Measurements from ENCODE around the gene TUBB6.

The TUBB6 gene

GRCh38 chr18:12296457-12296856 lies 11.6 kb upstream of the TUBB6 start:
- DNase-seq (ENCODE audit: low read depth in 1 of 2, low spot score in 1 of 2): no peak
- in situ Hi-C loops (cut with HindIII; ENCODE audit: low pct_unique_long_range_greater_than_20kb, low sequenced_read_pairs): no loop called here
- no peak for TF ChIP-seq JUND (IDR thresholded peaks at IDR 0.05; ENCODE audit: low read depth)

- no peak for DNase-seq (ENCODE audit: low read depth in 1 of 2, low spot score in 1 of 2)
- in situ Hi-C loops (cut with HindIII; ENCODE audit: low pct_unique_long_range_greater_than_20kb, low sequenced_read_pairs): no loop called here
- no peak for TF ChIP-seq JUND (IDR thresholded peaks at IDR 0.05; ENCODE audit: low read depth)
These were observed 8.2 kb upstream of the TUBB6 start for GRCh38 chr18:12299862-12300261.

DNA sequence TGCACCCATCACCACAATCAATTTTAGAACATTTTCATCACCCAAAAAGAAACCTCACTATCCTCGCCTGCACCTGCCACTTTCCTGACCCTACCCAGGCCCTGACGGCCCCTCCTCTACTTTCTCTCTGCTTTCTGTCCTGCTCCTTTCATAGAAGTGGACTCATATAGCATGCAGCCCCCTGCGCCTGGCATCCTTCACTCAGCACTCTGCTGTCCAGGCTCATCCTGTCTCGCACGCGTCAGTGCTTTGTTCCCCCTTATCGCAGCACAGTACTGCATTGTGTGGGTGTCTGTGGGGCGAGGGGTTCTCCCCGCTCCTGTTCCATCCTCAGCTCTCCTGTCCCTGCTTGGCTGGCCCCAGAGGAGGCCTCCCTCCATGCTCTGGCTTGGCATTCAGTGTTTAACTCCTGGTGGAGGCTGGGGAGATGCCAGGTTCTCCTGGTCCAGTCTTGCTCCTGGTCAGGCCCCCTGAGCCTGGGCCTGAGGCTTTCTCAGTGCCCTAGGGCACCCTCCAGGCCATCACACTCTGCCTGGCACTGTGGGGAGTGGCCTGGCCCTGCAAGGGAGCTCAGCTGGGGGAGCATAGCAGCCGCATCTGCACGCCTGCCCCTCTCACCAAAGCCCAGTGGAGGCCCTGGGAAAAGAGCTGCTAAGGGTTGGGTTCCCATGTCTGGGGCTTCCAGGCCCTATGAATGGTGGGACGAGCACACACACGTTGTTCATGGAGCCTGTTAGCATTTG lies 6.6 kb upstream of the TUBB6 start:
- TF ChIP-seq JUND (IDR thresholded peaks at IDR 0.05; ENCODE audit: low read depth): no peak
- in situ Hi-C loops (cut with HindIII; ENCODE audit: low pct_unique_long_range_greater_than_20kb, low sequenced_read_pairs): no loop called here

GRCh38 chr18:12302391-12303147 lies 5.5 kb upstream of the TUBB6 start:
- no peak for DNase-seq (ENCODE audit: low read depth in 1 of 2, low spot score in 1 of 2)
- TF ChIP-seq JUND (IDR thresholded peaks at IDR 0.05; ENCODE audit: low read depth): no peak
- in situ Hi-C loops (cut with HindIII; ENCODE audit: low pct_unique_long_range_greater_than_20kb, low sequenced_read_pairs): no loop called here

More for the DNA sequence above, 6.6 kb upstream of the TUBB6 start:
- no peak for DNase-seq (ENCODE audit: low read depth in 1 of 2, low spot score in 1 of 2)

DNA sequence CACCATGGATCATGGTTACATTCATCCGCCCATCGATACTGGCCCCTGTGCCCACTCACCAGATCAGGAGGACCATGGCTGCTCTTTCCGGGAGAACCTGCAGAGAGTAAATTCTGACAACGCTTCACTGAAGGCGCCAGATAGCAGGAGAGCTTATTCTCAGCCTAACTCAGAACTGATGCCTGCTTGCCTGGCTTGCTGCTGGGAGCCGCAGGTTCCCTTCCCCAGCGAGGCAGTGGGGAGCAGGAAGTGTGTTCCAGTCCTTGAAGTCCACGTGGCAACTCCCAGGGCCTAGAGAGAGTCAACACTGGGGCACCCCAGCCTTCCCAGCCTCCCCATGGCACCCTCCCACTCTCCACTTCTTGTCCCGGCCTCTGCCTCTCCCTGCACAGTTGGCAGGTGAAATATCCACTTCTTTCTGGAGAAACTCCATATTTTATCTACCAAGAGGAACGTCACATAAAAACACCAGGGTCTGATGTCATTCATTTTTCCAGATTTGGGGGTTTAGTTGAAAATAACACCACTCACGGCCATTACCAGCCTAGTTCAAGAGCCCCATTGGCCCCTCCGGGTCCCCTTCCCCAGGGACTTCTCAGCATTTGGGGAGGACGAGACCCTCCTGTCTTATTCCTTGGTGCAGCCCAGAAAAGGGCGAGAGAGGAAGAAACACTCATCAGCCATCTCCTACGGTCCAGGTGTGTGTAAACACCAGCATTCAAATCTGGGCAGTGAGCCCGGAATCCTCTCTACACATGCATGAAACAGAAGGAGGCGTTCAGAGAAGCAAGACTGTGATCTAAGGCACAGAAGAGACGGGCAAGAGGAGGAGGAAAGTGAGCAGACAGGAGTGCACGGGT lies 3.5 kb upstream of the TUBB6 start:
- no peak for TF ChIP-seq JUND (IDR thresholded peaks at IDR 0.05; ENCODE audit: low read depth)
- DNase-seq (ENCODE audit: low read depth in 1 of 2, low spot score in 1 of 2): peak in 1 of 2 experiments; percentile 54
- in situ Hi-C loops (cut with HindIII; ENCODE audit: low pct_unique_long_range_greater_than_20kb, low sequenced_read_pairs): no loop called here

DNA sequence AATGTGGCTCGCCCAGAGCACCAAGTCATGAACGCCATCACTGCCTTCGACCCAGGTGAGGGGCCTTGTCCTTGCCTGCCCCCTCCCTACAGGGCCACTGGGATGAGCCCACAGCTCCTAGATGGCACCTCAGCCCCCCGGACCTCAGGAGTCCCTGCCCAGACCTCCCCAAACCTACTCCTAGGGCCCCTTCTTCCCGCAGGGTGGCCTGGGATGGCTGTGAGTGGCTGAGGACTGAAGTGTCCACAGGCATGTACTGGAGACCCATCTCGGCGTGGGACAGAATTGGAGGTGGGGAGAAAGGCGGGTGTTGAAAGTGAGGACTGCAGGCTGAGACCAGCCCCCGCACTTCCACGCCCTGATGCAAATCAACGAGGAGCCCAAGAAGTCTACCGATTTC lies 2.8 kb upstream of the TUBB6 start:
- in situ Hi-C loops (cut with HindIII; ENCODE audit: low pct_unique_long_range_greater_than_20kb, low sequenced_read_pairs): no loop called here
- DNase-seq (ENCODE audit: low read depth in 1 of 2, low spot score in 1 of 2): no peak
- no peak for TF ChIP-seq JUND (IDR thresholded peaks at IDR 0.05; ENCODE audit: low read depth)

DNA sequence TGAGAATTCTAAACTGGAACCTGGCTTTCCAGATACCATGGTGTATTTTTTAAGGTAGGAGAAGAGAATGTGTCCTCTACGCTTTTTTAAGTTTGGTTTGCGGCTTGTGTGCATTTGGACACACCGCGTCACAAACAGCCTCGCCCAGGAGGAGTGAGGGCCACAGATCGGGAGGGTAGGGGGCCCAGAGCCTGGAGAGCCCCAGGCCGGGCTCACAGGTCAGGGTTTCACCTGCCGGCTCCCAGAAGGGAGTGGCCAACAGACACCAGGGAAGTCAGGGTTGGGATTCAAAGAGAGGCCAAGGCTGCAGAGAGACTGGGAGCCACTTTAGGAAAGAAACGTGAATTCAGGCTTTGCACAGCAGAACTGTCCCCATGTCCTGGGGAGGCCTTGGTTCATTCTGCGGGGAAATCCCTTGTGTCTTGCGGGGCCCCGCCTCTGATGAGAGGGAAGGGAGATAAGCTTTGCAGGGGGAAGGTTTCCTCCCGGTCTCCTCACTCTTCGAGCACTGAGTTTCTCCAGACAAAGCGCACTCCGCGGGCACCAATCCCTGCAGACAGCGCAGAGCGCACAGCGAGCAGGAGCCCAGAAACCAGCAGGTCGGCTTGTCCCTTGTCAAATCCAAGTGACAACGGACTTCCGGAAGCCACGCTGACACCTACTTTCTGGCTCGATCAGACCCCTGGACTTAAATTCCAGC lies 2.0 kb upstream of the TUBB6 start:
- in situ Hi-C loops (cut with HindIII; ENCODE audit: low pct_unique_long_range_greater_than_20kb, low sequenced_read_pairs): no loop called here
- DNase-seq (ENCODE audit: low read depth in 1 of 2, low spot score in 1 of 2): no peak
- no peak for TF ChIP-seq JUND (IDR thresholded peaks at IDR 0.05; ENCODE audit: low read depth)

GRCh38 chr18:12306752-12307700 lies 1.0 kb upstream of the TUBB6 start:
- no peak for DNase-seq (ENCODE audit: low read depth in 1 of 2, low spot score in 1 of 2)
- no peak for TF ChIP-seq JUND (IDR thresholded peaks at IDR 0.05; ENCODE audit: low read depth)
- in situ Hi-C loops (cut with HindIII; ENCODE audit: low pct_unique_long_range_greater_than_20kb, low sequenced_read_pairs): no loop called here

- peak; percentile 50 to 58 for DNase-seq (ENCODE audit: low read depth in 1 of 2, low spot score in 1 of 2)
These were observed 502 bp downstream of the TUBB6 start for GRCh38 chr18:12308386-12309100.

GRCh38 chr18:12309683-12310198 lies 1.7 kb downstream of the TUBB6 start:
- in situ Hi-C loops (cut with HindIII; ENCODE audit: low pct_unique_long_range_greater_than_20kb, low sequenced_read_pairs): no loop called here
- no peak for DNase-seq (ENCODE audit: low read depth in 1 of 2, low spot score in 1 of 2)
- TF ChIP-seq JUND (IDR thresholded peaks at IDR 0.05; ENCODE audit: low read depth): no peak

More at GRCh38 chr18:12308386-12309100, 502 bp downstream of the TUBB6 start:
- in situ Hi-C loops (cut with HindIII; ENCODE audit: low pct_unique_long_range_greater_than_20kb, low sequenced_read_pairs): no loop called here
- TF ChIP-seq JUND (IDR thresholded peaks at IDR 0.05; ENCODE audit: low read depth): no peak
